ENCODE measurements around the gene STK25. TPM values are rescaled to one million over a fixed set of nuclear protein-coding genes. Genes with fewer than 3 reads are reported as not detected.

Gene STK25
- total and polyA plus RNA-seq, 2 experiments from 2014 or later, result 125 to 304 TPM

- TF ChIP-seq POLR2AphosphoS5 (IDR thresholded peaks at IDR 0.05; ENCODE audit: low read depth) (no peak), STAT1 (IDR thresholded peaks at IDR 0.05; ENCODE audit: unreplicated experiment) (no peak), ZNF114 (CRISPR knock-in tag; IDR thresholded peaks at IDR 0.05) (no peak), CTCF (conservative IDR thresholded peaks at IDR 0.05; ENCODE audit: low read depth in 2 of 2) (no peak), EZH2 (IDR thresholded peaks at IDR 0.05; ENCODE audit: low read depth, unreplicated experiment) (no peak), JUNB (IDR thresholded peaks at IDR 0.05; ENCODE audit: unreplicated experiment) (no peak), CREB1 (CRISPR knock-in tag; IDR thresholded peaks at IDR 0.05; ENCODE audit: low read depth) (no peak), NANOG (IDR thresholded peaks at IDR 0.05; ENCODE audit: borderline replicate concordance) (no peak)
- TF ChIP-seq, protein P1, sequence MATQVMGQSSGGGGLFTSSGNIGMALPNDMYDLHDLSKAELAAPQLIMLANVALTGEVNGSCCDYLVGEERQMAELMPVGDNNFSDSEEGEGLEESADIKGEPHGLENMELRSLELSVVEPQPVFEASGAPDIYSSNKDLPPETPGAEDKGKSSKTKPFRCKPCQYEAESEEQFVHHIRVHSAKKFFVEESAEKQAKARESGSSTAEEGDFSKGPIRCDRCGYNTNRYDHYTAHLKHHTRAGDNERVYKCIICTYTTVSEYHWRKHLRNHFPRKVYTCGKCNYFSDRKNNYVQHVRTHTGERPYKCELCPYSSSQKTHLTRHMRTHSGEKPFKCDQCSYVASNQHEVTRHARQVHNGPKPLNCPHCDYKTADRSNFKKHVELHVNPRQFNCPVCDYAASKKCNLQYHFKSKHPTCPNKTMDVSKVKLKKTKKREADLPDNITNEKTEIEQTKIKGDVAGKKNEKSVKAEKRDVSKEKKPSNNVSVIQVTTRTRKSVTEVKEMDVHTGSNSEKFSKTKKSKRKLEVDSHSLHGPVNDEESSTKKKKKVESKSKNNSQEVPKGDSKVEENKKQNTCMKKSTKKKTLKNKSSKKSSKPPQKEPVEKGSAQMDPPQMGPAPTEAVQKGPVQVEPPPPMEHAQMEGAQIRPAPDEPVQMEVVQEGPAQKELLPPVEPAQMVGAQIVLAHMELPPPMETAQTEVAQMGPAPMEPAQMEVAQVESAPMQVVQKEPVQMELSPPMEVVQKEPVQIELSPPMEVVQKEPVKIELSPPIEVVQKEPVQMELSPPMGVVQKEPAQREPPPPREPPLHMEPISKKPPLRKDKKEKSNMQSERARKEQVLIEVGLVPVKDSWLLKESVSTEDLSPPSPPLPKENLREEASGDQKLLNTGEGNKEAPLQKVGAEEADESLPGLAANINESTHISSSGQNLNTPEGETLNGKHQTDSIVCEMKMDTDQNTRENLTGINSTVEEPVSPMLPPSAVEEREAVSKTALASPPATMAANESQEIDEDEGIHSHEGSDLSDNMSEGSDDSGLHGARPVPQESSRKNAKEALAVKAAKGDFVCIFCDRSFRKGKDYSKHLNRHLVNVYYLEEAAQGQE (IDR thresholded peaks at IDR 0.05; ENCODE audit: unreplicated experiment), result no peak
Measured at GRCh38 chr2:241556746-241557145, 48.4 kb upstream of the STK25 start (continued).

DNA sequence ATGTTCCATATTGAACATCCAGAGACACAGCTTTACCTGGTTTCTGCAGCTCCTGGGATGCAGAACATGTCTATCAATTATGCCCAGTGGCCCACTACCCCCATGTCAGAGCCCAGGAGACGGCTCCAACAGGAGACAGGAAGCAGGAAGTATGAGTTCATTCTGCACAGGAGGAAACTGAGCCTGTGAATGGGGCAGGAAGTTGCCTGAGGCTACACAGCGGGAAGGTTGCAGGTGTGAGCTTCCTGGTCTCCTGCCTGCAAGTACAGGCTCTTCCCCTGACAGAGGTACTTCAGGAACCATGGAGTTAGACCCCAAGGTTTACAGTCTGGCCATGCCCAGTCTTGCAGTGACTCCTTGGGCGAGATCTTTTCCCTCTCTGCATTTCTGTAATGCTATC, 47.3 kb upstream of the STK25 start:
- H3K4me1 Mint-ChIP-seq, result peaks cover 31% of the 10 kb centered on the region
- peak overlapping the region; percentile 43; the same call in 1 of the 2 replicates for H3K4me2 ChIP-seq

More for the DNA sequence above, 47.3 kb upstream of the STK25 start:
- H3K9me3 Mint-ChIP-seq, result peaks cover 23% of the 10 kb centered on the region
- Histone ChIP-seq H3F3A (replicated peaks; ENCODE audit: low read depth) (no peaks in the 10 kb centered on the region), H2AFZ (peak overlapping the region; percentile 56; the same call in 1 of the 2 replicates), H3K36me3 (ENCODE audit: insufficient read depth) (no peaks in the 10 kb centered on the region), H4K20me1 (replicated peaks; ENCODE audit: insufficient read depth) (no peaks in the 10 kb centered on the region), H3K27me3 (ENCODE audit: insufficient read depth) (peaks cover 8% of the 10 kb centered on the region; the same call in 1 of the 2 replicates), H3K27ac (ENCODE audit: low read depth) (no peak overlapping the region), H3K4me1 (ENCODE audit: insufficient read depth) (peaks cover 10% of the 10 kb centered on the region), H3K79me2 (replicated peaks; ENCODE audit: insufficient read depth) (peaks cover 4% of the 10 kb centered on the region), H3K9me2 (ENCODE audit: insufficient read depth) (no peaks in the 10 kb centered on the region), H3K4me3 (no peak overlapping the region)
- no peak for DNase-seq (ENCODE audit: low spot score)
- peaks cover 29% of the 10 kb centered on the region for H3K27me3 Mint-ChIP-seq (ENCODE audit: insufficient read depth, low read depth, poor library complexity)
- no peak for TF ChIP-seq POLR2AphosphoS5 (IDR thresholded peaks at IDR 0.05; ENCODE audit: low read depth)
- TF ChIP-seq, protein P2, sequence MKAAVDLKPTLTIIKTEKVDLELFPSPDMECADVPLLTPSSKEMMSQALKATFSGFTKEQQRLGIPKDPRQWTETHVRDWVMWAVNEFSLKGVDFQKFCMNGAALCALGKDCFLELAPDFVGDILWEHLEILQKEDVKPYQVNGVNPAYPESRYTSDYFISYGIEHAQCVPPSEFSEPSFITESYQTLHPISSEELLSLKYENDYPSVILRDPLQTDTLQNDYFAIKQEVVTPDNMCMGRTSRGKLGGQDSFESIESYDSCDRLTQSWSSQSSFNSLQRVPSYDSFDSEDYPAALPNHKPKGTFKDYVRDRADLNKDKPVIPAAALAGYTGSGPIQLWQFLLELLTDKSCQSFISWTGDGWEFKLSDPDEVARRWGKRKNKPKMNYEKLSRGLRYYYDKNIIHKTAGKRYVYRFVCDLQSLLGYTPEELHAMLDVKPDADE (IDR thresholded peaks at IDR 0.05), result peak; percentile 47; the same call in 1 of the 2 replicates
- no peak for TF ChIP-seq CREB1 (CRISPR knock-in tag; IDR thresholded peaks at IDR 0.05; ENCODE audit: low read depth)
- no peak for TF ChIP-seq EZH2phosphoT487 (IDR thresholded peaks at IDR 0.05; ENCODE audit: unreplicated experiment)
- no peak overlapping the region for H3K4me3 Mint-ChIP-seq
- no peak overlapping the region for H3K27ac Mint-ChIP-seq
- H3K36me3 Mint-ChIP-seq (ENCODE audit: low read depth), result peaks cover 8% of the 10 kb centered on the region; the same call in 2 of the 3 replicates
- ATAC-seq, result no peak
